ENCODE measurements around the gene CELF2. TPM values are rescaled to one million over a fixed set of nuclear protein-coding genes. Genes with fewer than 3 reads are reported as not detected.
A peak's percentile ranks its signal among the peaks of the same experiment; 100 is the strongest.

Gene CELF2
- total and polyA plus RNA-seq, 9 of the 15 experiments (the other 6 are each of a cell fraction or from before 2014, with no cell fraction given): 4.0 to 20.3 (median 11.1) TPM

- in situ Hi-C loops (cut with MboI) (no loop called here), intact Hi-C loops (cut with micrococcal nuclease) (loop anchor here (1.0 to 5.0 kb wide), 4 partner anchors 13 to 91 kb away; no protein-coding TSS in a partner anchor)
- Histone ChIP-seq H3K79me2 (ENCODE audit: control insufficient read depth, insufficient read depth, low read length) (peaks cover 12% of the 10 kb centered on the region; the same call in 1 of the 3 replicates), H3K4me1 (replicated peaks in 1 of 2; ENCODE audit: control insufficient read depth in 2 of 2, insufficient read depth in 2 of 2, low read length in 2 of 2) (peaks cover 7 to 37% of the 10 kb centered on the region in 2 experiments), H2AFZ (ENCODE audit: low read depth, low read length) (no peak overlapping the region), H3K27me3 (ENCODE audit: control insufficient read depth in 2 of 2, insufficient read depth in 2 of 2, low read length in 2 of 2) (no peaks in the 10 kb centered on the region), H4K20me1 (replicated peaks; ENCODE audit: control insufficient read depth, insufficient read depth, low read length) (no peaks in the 10 kb centered on the region; the same call in 1 of the 2 replicates), H3K4me3 (no peak overlapping the region), H3K9ac (ENCODE audit: insufficient read depth in 1 of 2, low read depth in 2 of 2, low read length in 2 of 2) (peak overlapping the region in 1 of 2 experiments; percentile 16; a peak in 2 of 4 replicates), H3K9me1 (ENCODE audit: control insufficient read depth, insufficient read depth, low read length) (no peaks in the 10 kb centered on the region), H3K36me3 (ENCODE audit: control insufficient read depth, insufficient read depth, low read length) (peaks cover 3% of the 10 kb centered on the region; the same call in 2 of the 3 replicates), H3K27ac (ENCODE audit: extremely low read depth, low read depth, low read length) (peak overlapping the region; percentile 68), H3K4me2 (ENCODE audit: insufficient read depth, low read length) (peak overlapping the region; percentile 22), H3K9me3 (replicated peaks; ENCODE audit: control insufficient read depth, insufficient read depth, low read depth, low read length) (0 out of 2 replicates have a peak, but pooled peaks cover 3% of the 10 kb centered on the region)
- ChIA-PET POLR2A (interaction anchor here (0.9 to 1.2 kb wide), 3 partner anchors 10 to 72 kb away, joined by 3 to 4 read pairs (median 3); no protein-coding TSS in a partner anchor), CTCF (ENCODE audit: low intra/inter-chr PET ratio) (no interaction called here)
- 20% methylated on average over 17 of the region's 17 CpGs for WGBS (ENCODE audit: insufficient coverage, low coverage, missing lambda C conversion rate)
- BruUV-seq (replicated peaks): no TSS peak
- peak; percentile 80 to 96 (median 89) for DNase-seq (ENCODE audit: extremely low read depth in 1 of 4, low spot score in 3 of 4)
- FAIRE-seq: peak; percentile 99
- ATAC-seq: peak; percentile 99
- TF ChIP-seq MECOM (CRISPR knock-in tag; IDR thresholded peaks at IDR 0.05): peak; percentile 9; the same call in 1 of the 2 replicates
- TF ChIP-seq ZNF431 (CRISPR knock-in tag; IDR thresholded peaks at IDR 0.05): peak; percentile 73
- TF ChIP-seq ATF4 (CRISPR knock-in tag; IDR thresholded peaks at IDR 0.05): peak; percentile 45; the same call in 1 of the 2 replicates
- peak; percentile 92 for TF ChIP-seq KLF16 (IDR thresholded peaks at IDR 0.05)
- no peak for TF ChIP-seq CTCF (IDR thresholded peaks at IDR 0.05 in 2 of 3, conservative IDR thresholded peaks at IDR 0.05 in 1 of 3; ENCODE audit: insufficient read depth in 2 of 3, low read depth in 1 of 3, low read length in 3 of 3)
- TF ChIP-seq CLOCK (CRISPR knock-in tag; IDR thresholded peaks at IDR 0.05; ENCODE audit: borderline replicate concordance): no peak; the same call in 1 of the 2 replicates
- TF ChIP-seq EP400 (IDR thresholded peaks at IDR 0.05): peak; percentile 74
Measured at GRCh38 chr10:11178606-11179515, 161.2 kb downstream of the CELF2 start.

Data from K562 (cell line).